ENCODE measurements around the gene HYLS1.
"Not testable (repeated sequence)": the region's sequence is repeated elsewhere in the genome, so short reads cannot be mapped to it uniquely, and the experiment has no call there.

The HYLS1 gene

DNA sequence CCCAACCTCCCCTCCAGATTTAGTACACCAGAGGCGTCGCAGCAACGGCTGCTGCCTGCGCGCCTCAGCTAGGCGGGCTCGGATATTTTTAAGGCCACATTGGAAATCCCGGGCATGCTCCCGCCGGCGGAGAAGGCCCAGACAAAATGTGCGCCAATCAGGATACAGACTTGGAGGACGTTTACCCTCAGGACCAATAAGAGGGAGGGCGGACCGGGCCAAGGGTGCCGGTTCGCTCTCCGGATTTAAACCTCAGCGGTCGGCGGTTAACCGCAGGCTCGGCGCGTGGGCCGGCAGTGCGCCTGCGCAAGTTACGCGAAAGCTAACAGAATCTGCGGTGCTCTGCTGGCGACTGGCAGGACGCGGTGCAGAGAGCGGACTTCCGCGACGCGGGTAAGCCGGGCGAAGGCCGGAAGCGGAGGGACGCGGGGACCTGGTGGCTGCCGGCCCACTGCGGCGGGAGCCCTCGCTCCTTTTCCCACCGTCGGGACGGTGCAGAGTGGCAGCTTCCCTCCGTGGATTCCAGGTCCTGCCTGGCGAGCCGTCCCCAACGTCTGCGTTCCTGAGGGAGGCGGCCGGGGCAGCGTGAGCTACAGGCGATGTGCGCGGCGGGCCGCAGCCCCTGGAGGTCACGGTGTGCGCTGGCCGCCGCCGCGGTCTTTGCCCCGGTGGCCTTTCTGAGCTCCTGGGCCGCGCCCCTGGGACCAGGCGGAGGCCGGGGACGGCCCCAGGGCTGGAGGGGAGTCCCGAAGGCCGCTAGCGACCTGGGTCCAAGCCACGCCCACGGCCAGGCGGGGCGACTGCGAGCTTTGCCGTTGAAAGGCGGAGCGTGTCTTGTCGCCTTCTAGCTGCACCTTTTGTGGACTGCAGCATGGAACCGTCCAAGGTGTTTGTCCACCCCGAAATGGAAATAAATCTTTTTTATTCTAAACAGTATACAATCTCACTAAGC, at the start of gene HYLS1:
Gene HYLS1, plus strand, starts transcription at position 296 of the 952 bp plus-strand sequence. CDS start 11,701 bp downstream, outside the sequence.
- peak; percentile 98 for DNase-seq

DNA sequence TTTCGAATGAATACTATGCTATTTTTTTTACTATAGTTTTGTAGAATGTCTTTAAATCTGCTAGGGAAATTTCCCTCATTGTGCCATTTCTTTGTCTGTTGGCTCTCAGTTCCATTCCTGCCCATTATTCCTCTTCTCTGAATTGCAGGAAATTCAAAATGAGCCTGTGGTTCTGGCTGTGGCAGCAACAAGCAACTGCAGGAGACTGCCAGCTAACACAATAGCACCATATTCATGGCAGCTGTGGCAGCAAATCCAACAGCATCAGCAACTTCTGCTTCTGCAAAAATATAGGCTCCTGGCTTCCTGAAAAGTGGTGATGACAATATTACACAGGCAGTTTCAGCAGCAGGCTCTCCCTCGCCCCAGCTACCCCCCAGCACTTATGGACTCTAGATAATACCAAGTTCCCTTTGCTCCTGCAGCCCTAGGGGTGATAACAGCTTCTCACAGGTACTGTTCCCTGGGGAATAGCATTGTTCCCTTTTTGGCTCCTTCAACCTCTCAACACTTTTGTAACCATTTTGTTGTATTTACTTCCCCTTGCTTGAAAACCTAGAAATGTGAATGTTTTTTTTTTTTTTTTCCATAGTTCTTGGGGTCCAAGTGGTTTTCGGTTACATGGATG, 45.0 kb upstream of the HYLS1 start:
- DNase-seq = no peak

GRCh38 chr11:125846188-125846587, 41.3 kb upstream of the HYLS1 start:
- DNase-seq = no peak

GRCh38 chr11:125857670-125858069, 29.8 kb upstream of the HYLS1 start:
- not testable (repeated sequence) for DNase-seq

DNA sequence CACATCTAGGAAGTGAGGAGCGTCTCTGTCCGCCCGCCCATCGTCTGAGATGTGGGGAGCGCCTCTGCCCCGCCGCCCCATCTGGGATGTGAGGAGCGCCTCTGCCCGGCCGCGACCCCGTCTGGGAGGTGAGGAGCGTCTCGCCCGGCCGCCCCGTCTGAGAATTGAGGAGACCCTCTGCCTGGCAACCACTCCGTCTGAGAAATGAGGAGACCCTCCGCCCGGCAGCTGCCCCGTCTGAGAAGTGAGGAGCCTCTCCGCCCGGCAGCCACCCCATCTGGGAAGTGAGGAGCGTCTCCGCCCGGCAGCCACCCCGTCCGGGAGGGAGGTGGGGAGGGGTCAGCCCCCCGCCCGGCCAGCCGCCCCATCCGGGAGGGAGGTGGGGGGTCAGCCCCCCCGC, 24.7 kb upstream of the HYLS1 start:
- DNase-seq = not testable (repeated sequence)

DNA sequence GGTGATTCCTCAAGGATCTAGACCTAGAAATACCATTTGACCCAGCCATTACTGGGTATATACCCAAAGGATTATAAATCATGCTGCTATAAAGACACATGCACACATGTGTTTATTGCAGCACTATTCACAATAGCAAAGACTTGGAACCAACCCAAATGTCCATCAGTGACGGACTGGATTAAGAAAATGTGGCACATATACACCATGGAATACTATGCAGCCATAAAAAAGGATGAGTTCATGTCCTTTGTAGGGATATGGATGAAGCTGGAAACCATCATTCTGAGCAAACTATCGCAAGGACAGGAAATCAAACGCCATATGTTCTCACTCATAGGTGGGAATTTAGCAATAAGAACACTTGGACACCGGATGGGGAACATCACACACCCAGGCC, 22.1 kb upstream of the HYLS1 start:
- not testable (repeated sequence) for DNase-seq

- no peak for DNase-seq
Measured at GRCh38 chr11:125869521-125869920, 17.9 kb upstream of the HYLS1 start.

- DNase-seq = no peak
Measured at GRCh38 chr11:125871391-125872137, 15.9 kb upstream of the HYLS1 start.

GRCh38 chr11:125872138-125872491, 15.4 kb upstream of the HYLS1 start:
- DNase-seq = no peak

DNA sequence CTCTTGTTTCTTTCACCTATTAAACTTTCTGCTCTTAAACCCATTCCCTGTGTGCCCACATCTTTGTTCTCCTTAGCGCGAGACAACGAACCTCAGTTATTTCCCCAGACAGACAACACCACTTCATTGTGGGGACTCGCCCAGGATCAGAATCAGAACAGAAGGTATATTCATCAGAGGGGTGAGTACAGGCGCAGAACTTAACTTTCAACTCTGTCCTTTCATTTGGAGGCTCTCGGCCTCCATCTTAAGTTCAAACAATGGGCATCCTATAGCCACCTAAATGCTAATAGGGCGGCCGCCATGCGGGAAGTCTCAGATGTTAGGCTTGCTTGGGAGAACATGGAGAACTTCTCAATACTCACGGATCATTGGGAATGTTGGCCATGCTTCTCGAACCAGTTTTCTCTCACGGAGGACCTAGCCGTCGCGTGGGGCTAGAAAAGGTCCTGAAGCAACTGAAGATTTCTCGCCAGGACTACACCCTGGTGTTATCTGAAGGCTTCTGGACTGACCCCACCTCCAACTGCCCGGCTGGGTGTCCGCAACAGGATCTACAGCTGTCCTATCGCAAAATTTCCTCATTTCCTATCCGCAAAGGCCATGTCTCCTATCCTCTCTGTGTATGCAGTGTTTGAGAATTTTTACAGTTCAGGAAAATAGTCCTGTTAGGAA, 13.4 kb upstream of the HYLS1 start:
- no peak for DNase-seq

DNA sequence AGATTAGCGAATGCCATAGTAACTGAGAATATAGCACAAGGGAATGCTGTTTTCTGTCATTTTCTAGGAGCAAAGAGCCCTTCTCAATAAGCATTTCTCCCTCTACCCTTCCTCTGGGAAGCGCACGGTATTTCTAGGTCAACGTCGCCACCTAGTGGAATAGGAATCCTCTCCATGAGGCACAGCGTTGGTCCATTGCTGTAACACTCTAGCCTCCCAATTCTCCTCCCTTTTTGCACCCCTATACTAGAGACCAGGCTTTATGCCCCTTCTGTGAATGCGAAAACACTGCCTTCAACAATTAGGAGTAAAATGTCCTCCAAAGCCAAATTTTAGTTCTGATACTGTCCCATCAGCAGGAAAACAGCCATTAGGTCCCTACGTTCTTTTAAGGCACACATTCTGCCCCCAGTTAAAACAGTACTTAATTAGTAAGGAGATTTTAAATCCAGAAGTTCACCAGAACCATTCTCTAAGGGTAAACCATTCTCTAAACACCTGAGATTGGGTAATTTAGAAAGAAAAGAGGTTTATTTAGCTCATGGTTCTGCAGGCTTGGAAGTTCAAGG, 12.8 kb upstream of the HYLS1 start:
- DNase-seq = peak; percentile 51

DNA sequence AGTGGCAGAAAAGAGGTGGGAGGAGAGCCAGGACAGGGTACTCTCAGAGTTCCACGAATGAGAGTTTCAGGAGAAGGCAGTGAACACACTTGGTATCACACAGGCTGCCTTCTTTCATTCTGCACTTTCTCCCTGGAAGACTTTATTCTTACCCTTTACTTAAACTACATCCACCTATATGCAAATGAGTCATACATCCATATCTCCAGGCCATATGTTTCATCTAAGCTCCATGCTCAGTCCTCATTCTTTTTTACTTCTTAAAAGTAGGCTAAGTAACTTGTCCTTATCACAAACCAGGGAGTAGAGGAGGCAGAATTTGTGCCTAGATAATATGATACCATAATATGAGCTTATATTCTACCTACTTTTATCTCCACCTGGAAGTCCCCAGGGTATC, 6.2 kb upstream of the HYLS1 start:
- no peak for DNase-seq

GRCh38 chr11:125883375-125883774, 4.1 kb upstream of the HYLS1 start:
- DNase-seq = no peak

- peak; percentile 82 for DNase-seq
Measured at GRCh38 chr11:125886997-125887372, 483 bp upstream of the HYLS1 start.

GRCh38 chr11:125890447-125891100, 3.1 kb downstream of the HYLS1 start:
- DNase-seq = no peak

- DNase-seq = no peak
Measured at GRCh38 chr11:125892071-125892470, 4.6 kb downstream of the HYLS1 start.

- DNase-seq = no peak
Measured at GRCh38 chr11:125892994-125893393, 5.5 kb downstream of the HYLS1 start.

- no peak for DNase-seq
Measured at GRCh38 chr11:125901872-125902271, 14.4 kb downstream of the HYLS1 start.

- peak; percentile 50 for DNase-seq
Measured at GRCh38 chr11:125902277-125902926, 14.9 kb downstream of the HYLS1 start.

GRCh38 chr11:125902927-125903710, 15.7 kb downstream of the HYLS1 start, which contains the start of gene PUS3:
TSS of gene PUS3 (minus strand) at chr11:125903206. CDS start at chr11:125896284, 6,922 bp downstream.
- DNase-seq = peak; percentile 93
